Erythroblast (primary cell): ENCODE results near the gene SCUBE1.

Experiments
- GATA1 ChIP-seq: IDR thresholded peaks from 2 replicates; pipeline ENCODE4 v1.6.1; 2011; ENCODE audit warnings: low read depth, mild to moderate bottlenecking, control low read depth, low read length, moderate library complexity
- POLR2A ChIP-seq: IDR thresholded peaks from 2 replicates; pipeline ENCODE4 v1.6.1; 2011; ENCODE audit warnings: mild to moderate bottlenecking, low read length

- TF ChIP-seq POLR2A (no peak), GATA1 (no peak)
These were observed 140.3 kb downstream of the SCUBE1 start for GRCh38 chr22:43202756-43203410.
